Epithelial cell of prostate (primary cell): ENCODE measurements around the gene RO60.
A peak's percentile ranks its signal among the peaks of the same experiment; 100 is the strongest.
"Not testable (repeated sequence)": the region's sequence is repeated elsewhere in the genome, so short reads cannot be mapped to it uniquely, and the experiment has no call there.

Source experiments
- DNase-seq: peaks from one replicate; pipeline ENCODE4 v3.0.0-alpha.2; 2011; ENCODE audit warnings: low read depth, low spot score
- H3K27ac ChIP-seq: fragments of 450-650 bp; 2 replicates; pipeline ENCODE4 v1.5.1; 2017; ENCODE audit warnings: mild to moderate bottlenecking

The RO60 gene

GRCh38 chr1:193059282-193060114 lies at the start of gene RO60, which contains the start of gene UCHL5:
RO60 (plus strand) TSS chr1:193059612; CDS start chr1:193069055, 9,443 bp downstream.
UCHL5 (minus strand) TSS chr1:193059360; CDS start chr1:193059260, 100 bp downstream.
- H3K27ac ChIP-seq: peak within 1 kb of the TSS; percentile 95
- peak; percentile 94 for DNase-seq

- DNase-seq: no peak
- no peak overlapping the region for H3K27ac ChIP-seq
Measured at GRCh38 chr1:193011406-193011805, 48.0 kb upstream of the RO60 start.

GRCh38 chr1:193013005-193013404 lies 46.4 kb upstream of the RO60 start:
- DNase-seq: no peak
- peak overlapping the region; percentile 23 for H3K27ac ChIP-seq

GRCh38 chr1:193013707-193014106 lies 45.7 kb upstream of the RO60 start:
- H3K27ac ChIP-seq: peak overlapping the region; percentile 23
- DNase-seq: no peak

DNA sequence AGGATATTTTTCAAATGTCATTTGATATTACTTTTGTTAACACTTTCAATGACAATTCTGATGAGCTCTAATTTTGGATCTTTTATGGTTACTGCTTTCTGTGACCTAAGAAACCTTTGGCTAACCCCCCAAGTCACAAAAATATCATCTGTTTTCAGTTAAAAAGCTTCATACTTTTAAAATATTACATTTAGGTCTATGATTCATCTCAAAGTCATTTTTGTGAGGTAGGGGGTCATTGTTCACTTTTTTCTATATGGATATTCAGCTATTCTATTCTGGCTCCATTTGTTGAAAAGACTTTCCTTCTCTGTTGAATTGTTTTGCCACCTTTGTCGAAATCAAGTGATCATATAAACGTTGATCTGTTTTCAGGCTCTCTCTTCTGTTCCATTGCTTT lies 45.0 kb upstream of the RO60 start:
- H3K27ac ChIP-seq: no peak overlapping the region
- DNase-seq: no peak

GRCh38 chr1:193016788-193017187 lies 42.6 kb upstream of the RO60 start:
- no peak for DNase-seq
- H3K27ac ChIP-seq: no peak overlapping the region

DNA sequence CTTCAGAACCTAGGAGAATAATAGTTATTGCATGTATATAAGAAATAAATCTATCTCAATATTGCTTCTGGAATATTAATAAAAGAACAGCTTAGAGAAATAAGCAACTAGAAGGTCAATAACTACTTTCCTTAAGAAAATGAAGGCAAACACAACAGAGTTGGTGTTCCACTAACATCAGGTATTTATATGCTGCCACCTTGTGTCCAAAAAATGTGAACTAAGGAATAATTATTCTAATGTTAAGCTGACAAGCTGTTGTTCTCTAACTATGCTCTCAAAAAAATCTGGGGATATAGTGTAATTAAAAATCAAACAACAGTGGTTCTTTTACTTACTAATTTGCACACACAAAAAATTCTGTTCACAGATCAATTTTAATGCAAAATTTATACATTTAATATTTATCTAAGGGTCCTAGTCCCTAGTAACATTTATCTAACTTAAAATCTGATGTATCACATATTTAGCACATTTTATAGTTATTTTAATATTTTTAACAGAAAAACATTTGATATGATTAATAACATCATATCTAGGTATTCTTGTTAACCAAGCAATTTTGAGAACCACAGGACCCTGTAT lies 39.9 kb upstream of the RO60 start:
- no peak for DNase-seq
- H3K27ac ChIP-seq: no peak overlapping the region

GRCh38 chr1:193025218-193025617 lies 34.2 kb upstream of the RO60 start:
- H3K27ac ChIP-seq: no peak overlapping the region

DNA sequence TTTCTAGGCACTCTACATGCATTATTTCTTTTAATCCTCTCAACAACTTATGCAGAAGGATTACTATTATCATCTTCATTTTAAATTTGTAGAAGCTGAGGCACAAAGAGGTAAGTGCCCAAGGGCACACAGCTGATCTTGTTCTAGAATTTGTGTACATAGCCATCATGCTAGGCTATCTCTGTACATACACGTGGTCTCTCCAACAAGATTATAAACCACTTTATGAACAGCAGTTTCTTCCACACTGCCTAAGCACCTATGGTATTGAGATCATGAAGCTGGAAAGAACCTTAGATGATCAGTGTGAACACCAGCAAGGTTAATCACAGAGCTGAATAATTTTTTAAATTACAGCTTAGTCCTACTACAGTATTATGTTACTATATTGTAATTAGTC lies 29.1 kb upstream of the RO60 start:
- no peak for DNase-seq
- no peak overlapping the region for H3K27ac ChIP-seq

More at GRCh38 chr1:193025218-193025617, 34.2 kb upstream of the RO60 start:
- DNase-seq: no peak

- DNase-seq: no peak
- no peak overlapping the region for H3K27ac ChIP-seq
Measured at GRCh38 chr1:193031431-193031830, 28.0 kb upstream of the RO60 start.

- H3K27ac ChIP-seq: not testable (repeated sequence)
Measured at GRCh38 chr1:193032643-193033427, 26.6 kb upstream of the RO60 start.

DNA sequence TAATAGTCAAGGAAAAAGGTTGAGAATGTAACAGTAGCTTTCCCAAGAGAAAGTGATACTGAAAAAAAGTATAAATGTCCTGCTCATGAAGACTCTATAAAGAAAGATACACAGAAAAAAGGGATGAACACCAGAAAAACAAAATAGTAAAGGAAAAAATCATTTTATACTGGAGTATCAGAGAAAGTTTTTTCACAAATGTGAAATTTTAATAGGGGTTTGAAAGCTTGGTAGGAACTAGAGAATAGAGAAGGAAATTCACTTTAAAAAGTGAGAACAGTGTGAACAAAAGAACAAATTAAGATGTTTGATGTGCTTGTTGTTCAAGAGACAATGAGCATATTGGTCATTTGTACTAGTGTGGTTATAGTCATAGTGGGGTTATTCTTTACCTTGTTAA lies 25.8 kb upstream of the RO60 start:
- H3K27ac ChIP-seq: no peak overlapping the region
- no peak for DNase-seq

More at GRCh38 chr1:193032643-193033427, 26.6 kb upstream of the RO60 start:
- not testable (repeated sequence) for DNase-seq

- H3K27ac ChIP-seq: no peak overlapping the region
- no peak for DNase-seq
Measured at GRCh38 chr1:193036337-193037047, 22.9 kb upstream of the RO60 start.

DNA sequence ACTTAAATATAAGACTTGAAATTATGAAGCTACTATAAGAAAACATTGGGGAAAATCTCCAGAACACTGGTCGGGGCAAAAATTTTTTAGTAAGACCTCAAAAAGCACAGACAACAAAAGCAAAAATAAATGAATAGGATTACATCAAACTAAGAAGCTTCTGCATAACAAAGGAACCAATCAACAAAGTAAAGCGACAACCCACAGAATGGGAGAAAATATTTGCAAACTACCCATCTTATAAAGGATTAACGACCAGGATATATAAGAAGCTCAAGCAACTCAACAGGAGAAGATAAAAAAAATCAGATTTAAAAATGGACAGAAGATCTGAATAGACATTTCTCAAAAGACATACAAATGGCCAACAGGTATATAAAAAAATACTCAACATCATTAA lies 19.4 kb upstream of the RO60 start:
- DNase-seq: no peak
- no peak overlapping the region for H3K27ac ChIP-seq

DNA sequence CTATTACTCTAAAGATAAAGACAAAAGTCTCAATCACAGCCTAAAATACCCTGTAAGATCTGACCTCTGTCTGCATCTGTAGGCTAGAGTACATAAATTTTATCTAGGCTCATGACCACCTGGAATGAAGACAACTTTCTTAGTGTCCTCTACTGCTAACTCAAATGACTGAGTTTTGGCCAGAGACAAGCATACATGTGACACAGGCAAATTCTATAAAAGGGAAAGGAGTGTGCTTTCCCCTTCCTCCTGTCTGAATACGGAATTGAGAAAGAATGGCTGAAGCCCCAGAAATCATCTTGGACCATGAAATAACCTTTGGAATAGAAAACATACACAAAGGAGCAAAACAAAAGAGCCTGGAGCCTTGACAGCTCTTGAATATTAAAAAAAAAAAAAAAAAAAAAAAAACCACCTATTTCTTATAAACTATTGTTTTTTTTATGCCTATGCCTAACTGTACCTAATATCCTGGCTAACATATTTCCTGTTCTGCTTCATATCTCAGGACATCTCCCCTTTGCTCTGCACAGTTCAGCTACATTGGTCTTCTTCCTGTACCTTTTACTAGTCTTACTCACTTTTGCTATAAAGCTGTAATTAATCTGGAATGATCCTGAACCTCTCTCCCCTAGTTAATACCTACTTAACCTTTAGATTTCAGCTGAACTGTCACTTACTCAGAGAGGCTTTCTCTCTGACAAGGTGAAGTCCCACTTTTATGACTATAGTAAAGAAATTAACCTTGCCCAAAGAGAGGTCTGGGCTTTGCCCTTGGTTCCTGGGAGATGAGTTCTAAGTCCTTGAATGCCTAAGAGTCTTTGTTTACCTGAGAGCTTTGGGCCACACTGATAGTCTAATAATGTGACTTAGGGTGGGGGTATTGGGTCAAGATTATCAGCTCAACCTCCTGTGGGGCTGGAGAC lies 16.4 kb upstream of the RO60 start:
- H3K27ac ChIP-seq: no peak overlapping the region
- no peak for DNase-seq

DNA sequence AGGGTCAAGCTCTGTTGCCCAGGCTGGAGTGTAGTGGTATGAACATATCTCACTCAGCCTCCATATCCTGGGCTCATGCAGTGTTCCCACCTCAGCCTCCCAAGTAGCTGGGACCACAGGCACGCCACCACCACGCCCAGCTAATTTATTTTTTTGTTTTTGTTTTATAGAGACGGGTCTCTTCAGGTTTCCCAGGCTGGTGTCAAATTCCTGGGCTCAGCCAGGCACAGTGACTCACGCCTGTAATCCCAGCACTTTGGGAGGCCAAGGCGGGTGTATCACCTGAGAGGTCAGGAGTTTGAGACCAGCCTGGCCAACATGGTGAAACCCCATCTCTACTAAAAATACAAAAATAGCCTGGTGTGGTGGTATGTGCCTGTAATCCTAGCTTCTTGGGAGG lies 10.5 kb upstream of the RO60 start:
- H3K27ac ChIP-seq, DNase-seq: not testable (repeated sequence)

GRCh38 chr1:193054169-193054675 lies 5.2 kb upstream of the RO60 start:
- H3K27ac ChIP-seq: peak overlapping the region; percentile 17

GRCh38 chr1:193058529-193059281 lies 707 bp upstream of the RO60 start:
- H3K27ac ChIP-seq: peak overlapping the region; percentile 95
- no peak for DNase-seq

More at GRCh38 chr1:193054169-193054675, 5.2 kb upstream of the RO60 start:
- no peak for DNase-seq
